ENCODE results near the gene ADAP1.

Gene ADAP1

DNA sequence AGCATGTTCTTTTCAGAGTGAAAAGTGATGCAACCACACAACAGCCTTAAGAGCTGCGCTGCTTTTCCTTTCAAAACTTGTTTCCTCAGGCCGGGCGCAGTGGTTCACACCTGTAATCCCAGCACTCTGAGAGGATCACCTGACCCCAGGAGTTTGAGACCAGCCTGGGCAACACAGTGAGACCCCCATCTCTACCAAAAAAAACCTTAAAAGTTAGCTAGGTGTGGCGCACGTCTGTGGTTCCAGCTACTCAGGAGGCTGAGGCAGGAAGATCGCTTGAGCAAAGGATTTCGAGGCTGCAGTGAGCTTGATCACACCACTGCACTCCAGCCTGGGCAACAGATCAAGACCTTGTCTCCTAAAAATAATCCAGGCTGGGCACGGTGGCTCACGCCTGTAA lies 18.8 kb upstream of the ADAP1 start:
- no peaks in the 10 kb centered on the region for H3K9me3 ChIP-seq (ENCODE audit: insufficient read depth, low read length)
- TF ChIP-seq, protein P1, sequence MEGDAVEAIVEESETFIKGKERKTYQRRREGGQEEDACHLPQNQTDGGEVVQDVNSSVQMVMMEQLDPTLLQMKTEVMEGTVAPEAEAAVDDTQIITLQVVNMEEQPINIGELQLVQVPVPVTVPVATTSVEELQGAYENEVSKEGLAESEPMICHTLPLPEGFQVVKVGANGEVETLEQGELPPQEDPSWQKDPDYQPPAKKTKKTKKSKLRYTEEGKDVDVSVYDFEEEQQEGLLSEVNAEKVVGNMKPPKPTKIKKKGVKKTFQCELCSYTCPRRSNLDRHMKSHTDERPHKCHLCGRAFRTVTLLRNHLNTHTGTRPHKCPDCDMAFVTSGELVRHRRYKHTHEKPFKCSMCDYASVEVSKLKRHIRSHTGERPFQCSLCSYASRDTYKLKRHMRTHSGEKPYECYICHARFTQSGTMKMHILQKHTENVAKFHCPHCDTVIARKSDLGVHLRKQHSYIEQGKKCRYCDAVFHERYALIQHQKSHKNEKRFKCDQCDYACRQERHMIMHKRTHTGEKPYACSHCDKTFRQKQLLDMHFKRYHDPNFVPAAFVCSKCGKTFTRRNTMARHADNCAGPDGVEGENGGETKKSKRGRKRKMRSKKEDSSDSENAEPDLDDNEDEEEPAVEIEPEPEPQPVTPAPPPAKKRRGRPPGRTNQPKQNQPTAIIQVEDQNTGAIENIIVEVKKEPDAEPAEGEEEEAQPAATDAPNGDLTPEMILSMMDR (IDR thresholded peaks at IDR 0.05; ENCODE audit: insufficient read depth, low read length, poor library complexity, severe bottlenecking): no peak
- TF ChIP-seq EZH2phosphoT487 (conservative IDR thresholded peaks at IDR 0.05; ENCODE audit: low read length): no peak

DNA sequence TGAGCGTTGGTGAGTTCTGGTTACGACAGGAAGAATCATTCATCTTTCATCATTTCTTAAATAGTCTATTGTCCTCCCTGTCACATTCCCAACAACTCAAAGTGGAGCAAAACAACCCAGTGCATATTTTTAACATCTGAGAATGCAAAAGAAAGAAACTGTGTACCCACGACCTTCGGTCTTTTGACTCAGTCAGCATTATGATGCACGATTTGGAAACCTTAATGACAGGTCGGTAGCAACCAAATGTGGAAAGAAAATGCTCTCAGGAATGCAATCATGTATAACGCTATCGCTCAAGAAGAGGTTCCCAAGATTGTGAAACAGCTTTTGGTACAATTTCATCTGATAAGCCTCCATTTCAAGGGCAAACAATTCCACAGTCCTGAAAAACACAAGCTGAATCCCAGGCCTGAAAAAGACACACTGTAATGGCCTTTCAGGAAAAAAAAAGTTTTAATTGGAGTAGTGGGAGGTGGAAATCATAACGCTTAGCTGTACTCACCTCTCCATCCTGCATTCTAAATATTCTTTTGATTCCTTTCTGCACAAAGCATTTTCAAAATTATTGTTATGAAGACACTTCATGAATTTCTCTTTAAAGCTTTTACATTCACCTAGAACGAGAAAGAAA lies 18.3 kb upstream of the ADAP1 start:
- peak overlapping the region; percentile 4 for H3K4me2 ChIP-seq (ENCODE audit: low read depth, low read length, poor library complexity, severe bottlenecking)
- no peak overlapping the region for H3K27ac ChIP-seq (ENCODE audit: low read depth, low read length)
- H3K36me3 ChIP-seq (ENCODE audit: low read length): peaks cover 13% of the 10 kb centered on the region; the same call in 1 of the 2 replicates

More for the DNA sequence above, 18.8 kb upstream of the ADAP1 start:
- H3K79me2 ChIP-seq (ENCODE audit: insufficient read depth, low read length): peaks cover 42% of the 10 kb centered on the region
- H3K9me2 ChIP-seq (replicated peaks; ENCODE audit: insufficient read depth, low read length): no peaks in the 10 kb centered on the region
- peaks cover 4% of the 10 kb centered on the region; the same call in 1 of the 2 replicates for H4K20me1 ChIP-seq (ENCODE audit: low read depth, low read length)
- H3K4me2 ChIP-seq (ENCODE audit: low read depth, low read length, poor library complexity, severe bottlenecking): peak overlapping the region; percentile 4
- no peaks in the 10 kb centered on the region for H3K27me3 ChIP-seq (ENCODE audit: low read length)
- H3F3A ChIP-seq (ENCODE audit: insufficient read depth): 0 out of 2 replicates have a peak, but pooled peaks cover 5% of the 10 kb centered on the region
- H2AFZ ChIP-seq (ENCODE audit: low read depth, low read length, severe bottlenecking): no peak overlapping the region
- no peak overlapping the region for H3K27ac ChIP-seq (ENCODE audit: low read depth, low read length)
- H3K36me3 ChIP-seq (ENCODE audit: low read length): peaks cover 13% of the 10 kb centered on the region; the same call in 1 of the 2 replicates
- no peak overlapping the region for H3K9ac ChIP-seq (ENCODE audit: low read length)
- H3K4me3 ChIP-seq (ENCODE audit: insufficient read depth, low read length, poor library complexity, severe bottlenecking): no peak overlapping the region

DNA sequence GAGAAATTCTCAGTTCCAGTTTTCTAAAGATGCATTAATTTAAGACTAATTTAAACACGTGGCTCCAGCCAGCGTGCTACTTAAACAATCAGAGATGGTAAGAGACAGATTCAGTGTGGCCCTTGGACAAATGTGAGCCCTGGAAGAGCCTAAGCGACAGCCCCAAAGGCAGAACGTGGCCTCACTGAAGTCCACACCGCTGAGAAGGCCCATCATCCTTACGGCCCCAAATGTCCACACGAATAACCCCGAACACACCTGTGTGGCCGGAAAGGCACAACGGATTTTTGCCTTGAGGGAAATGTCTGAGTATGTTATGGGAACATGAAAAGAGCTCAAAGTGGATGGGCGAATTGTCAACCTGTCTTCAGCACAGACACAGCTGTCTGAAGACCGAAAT lies 17.6 kb upstream of the ADAP1 start:
- Histone ChIP-seq H3K4me3 (ENCODE audit: insufficient read depth, low read length, poor library complexity, severe bottlenecking) (no peak overlapping the region), H3K9me3 (ENCODE audit: insufficient read depth, low read length) (no peaks in the 10 kb centered on the region), H3K9ac (ENCODE audit: low read length) (no peak overlapping the region), H2AFZ (ENCODE audit: low read depth, low read length, severe bottlenecking) (no peak overlapping the region), H4K20me1 (ENCODE audit: low read depth, low read length) (peaks cover 4% of the 10 kb centered on the region; the same call in 1 of the 2 replicates), H3K79me2 (ENCODE audit: insufficient read depth, low read length) (peaks cover 42% of the 10 kb centered on the region), H3K36me3 (ENCODE audit: low read length) (peaks cover 13% of the 10 kb centered on the region; the same call in 1 of the 2 replicates), H3K27ac (ENCODE audit: low read depth, low read length) (no peak overlapping the region), H3F3A (ENCODE audit: insufficient read depth) (0 out of 2 replicates have a peak, but pooled peaks cover 5% of the 10 kb centered on the region), H3K4me2 (ENCODE audit: low read depth, low read length, poor library complexity, severe bottlenecking) (no peak overlapping the region), H3K9me2 (replicated peaks; ENCODE audit: insufficient read depth, low read length) (no peaks in the 10 kb centered on the region), H3K27me3 (ENCODE audit: low read length) (no peaks in the 10 kb centered on the region)
- TF ChIP-seq, protein P1 (IDR thresholded peaks at IDR 0.05; ENCODE audit: insufficient read depth, low read length, poor library complexity, severe bottlenecking): no peak
- TF ChIP-seq EZH2phosphoT487 (conservative IDR thresholded peaks at IDR 0.05; ENCODE audit: low read length): no peak

More for the DNA sequence above, 18.3 kb upstream of the ADAP1 start:
- Histone ChIP-seq H3K9ac (ENCODE audit: low read length) (no peak overlapping the region), H3K79me2 (ENCODE audit: insufficient read depth, low read length) (peaks cover 42% of the 10 kb centered on the region), H3F3A (ENCODE audit: insufficient read depth) (0 out of 2 replicates have a peak, but pooled peaks cover 5% of the 10 kb centered on the region), H3K4me3 (ENCODE audit: insufficient read depth, low read length, poor library complexity, severe bottlenecking) (no peak overlapping the region), H4K20me1 (ENCODE audit: low read depth, low read length) (peaks cover 4% of the 10 kb centered on the region; the same call in 1 of the 2 replicates), H3K9me2 (replicated peaks; ENCODE audit: insufficient read depth, low read length) (no peaks in the 10 kb centered on the region), H2AFZ (ENCODE audit: low read depth, low read length, severe bottlenecking) (no peak overlapping the region), H3K27me3 (ENCODE audit: low read length) (no peaks in the 10 kb centered on the region), H3K9me3 (ENCODE audit: insufficient read depth, low read length) (no peaks in the 10 kb centered on the region)
- TF ChIP-seq EZH2phosphoT487 (conservative IDR thresholded peaks at IDR 0.05; ENCODE audit: low read length): no peak
- TF ChIP-seq, protein P1 (IDR thresholded peaks at IDR 0.05; ENCODE audit: insufficient read depth, low read length, poor library complexity, severe bottlenecking): no peak
